Adrenal gland (tissue), 5 donors: ENCODE measurements around the gene DNAH12.

Experiments
- CTCF ChIP-seq, 6 experiments: fragments of 450-650 bp in 4 of 6; fragments of 200-600 bp in 2 of 6; sonication (generic) in 1 of 6; IDR thresholded peaks; 1 replicate in 5 of 6; 2 replicates in 1 of 6; pipeline versions ENCODE4 v1.5.1 to v1.8.0; 2016 to 2021; ENCODE audit warnings: antibody characterized with exemption in 6 of 6, mild to moderate bottlenecking in 2 of 6, moderate library complexity in 1 of 6
- POLR2A ChIP-seq, 2 donors: fragments of 450-650 bp; IDR thresholded peaks; one replicate each; pipeline ENCODE4 v1.6.1; 2017; ENCODE audit warnings: antibody characterized with exemption in 2 of 2, mild to moderate bottlenecking in 2 of 2, moderate library complexity in 1 of 2
- donor health status: DM: no; HTN: no; CAD: no.

- TF ChIP-seq POLR2A (IDR thresholded peaks at IDR 0.05) (no peak), CTCF (IDR thresholded peaks at IDR 0.05) (no peak)
Measured at GRCh38 chr3:57423335-57423734, 120.8 kb downstream of the DNAH12 start.
